NOMO-1 treated with DMSO at 0.1 percent for 48 hours (cell line): Measurements from ENCODE around the gene SNX19.

Experiments
- DNase-seq: peaks from one replicate; lab custom pipeline; 2025; ENCODE audit not compliant: unreplicated experiment; lab: John Stamatoyannopoulos, UW

Gene SNX19

DNA sequence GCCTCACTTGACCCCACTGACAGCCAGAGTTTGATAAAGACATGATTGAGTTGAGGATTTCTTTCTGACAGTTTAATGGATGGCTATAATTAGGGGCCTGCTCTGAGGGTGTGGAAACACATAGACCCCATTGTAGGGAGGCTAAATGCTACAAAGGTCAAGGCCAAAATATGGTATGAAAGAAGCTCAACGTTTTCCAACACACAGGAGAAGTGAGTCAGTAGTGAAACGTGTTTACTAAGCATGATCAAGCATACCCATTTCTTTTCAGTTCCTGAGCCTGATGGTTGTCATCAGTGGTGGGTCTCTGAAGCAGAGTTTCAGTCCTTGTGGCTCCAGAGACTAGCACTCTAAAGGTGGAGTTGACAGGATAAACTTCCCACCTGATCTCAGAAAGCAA, 69.7 kb downstream of the SNX19 start:
- no peak for DNase-seq

DNA sequence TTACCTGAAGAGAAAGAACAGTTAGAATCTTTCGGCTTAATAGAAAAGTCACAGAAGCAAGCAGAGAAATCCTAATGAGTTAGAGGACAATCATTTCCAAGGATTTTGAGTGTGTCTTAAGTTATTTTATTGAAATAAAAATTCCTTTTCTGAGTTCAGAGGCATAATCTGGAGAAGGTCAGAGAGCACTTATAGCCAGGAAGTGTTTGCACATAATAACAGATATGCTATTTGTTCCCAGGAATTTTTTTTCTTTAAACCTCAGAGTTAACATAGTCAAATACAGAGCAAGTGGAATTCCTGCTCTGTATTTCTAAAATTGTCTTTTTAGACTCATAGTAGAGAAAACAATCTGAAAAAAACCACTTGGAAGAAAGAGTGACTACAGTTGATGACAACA, 74.3 kb downstream of the SNX19 start:
- DNase-seq, result no peak

DNA sequence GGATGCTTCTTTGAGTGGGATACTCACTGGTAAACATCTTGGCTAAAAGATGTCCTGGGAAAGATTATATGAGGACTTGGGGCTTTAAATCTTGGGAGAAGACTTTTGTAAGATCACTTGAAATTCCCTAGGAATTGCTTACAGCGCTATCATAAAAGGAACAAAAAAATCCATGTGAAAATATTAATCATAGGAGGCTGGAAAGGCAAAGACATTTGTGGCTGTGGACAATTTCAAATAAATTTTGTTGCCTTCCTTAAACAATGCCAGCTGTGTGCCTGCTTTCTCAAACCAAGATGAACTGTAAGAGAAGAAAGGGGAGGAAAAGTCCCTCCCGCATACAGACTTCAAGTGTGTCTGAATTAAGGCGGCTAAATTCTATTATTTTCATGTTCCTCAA, 75.6 kb downstream of the SNX19 start:
- no peak for DNase-seq

DNA sequence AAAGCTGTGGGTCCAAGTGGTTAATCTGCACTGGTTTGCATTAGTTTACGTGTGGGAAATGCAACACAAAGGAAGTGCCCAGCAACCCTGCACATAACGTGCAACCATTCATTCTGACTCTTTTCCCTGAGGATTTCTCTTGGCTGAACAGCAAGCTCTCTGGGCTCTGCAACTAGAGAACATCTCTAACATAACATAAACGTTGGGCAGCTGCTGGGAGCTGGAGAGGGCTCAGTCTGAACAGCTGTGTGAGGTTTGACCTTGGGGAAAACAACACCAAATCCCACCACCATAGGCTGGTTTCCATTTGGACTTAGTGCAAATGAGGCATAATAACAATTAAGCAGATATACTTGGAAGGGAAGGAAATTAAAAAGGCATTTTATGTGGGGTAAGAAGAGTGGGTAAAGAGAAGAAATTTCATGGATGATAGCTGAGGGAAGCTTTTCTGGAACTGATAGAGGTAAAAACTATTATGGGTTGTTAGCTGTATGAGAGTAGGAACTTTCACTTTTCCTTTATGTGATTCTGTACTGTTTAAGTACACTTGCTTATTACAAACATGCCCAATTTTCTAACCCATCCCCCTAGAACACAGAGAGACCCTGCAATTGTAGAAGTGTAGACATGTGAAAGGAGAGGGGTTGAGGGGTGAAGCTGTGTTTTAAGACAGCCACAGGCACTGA, 76.2 kb downstream of the SNX19 start:
- DNase-seq, result no peak

DNA sequence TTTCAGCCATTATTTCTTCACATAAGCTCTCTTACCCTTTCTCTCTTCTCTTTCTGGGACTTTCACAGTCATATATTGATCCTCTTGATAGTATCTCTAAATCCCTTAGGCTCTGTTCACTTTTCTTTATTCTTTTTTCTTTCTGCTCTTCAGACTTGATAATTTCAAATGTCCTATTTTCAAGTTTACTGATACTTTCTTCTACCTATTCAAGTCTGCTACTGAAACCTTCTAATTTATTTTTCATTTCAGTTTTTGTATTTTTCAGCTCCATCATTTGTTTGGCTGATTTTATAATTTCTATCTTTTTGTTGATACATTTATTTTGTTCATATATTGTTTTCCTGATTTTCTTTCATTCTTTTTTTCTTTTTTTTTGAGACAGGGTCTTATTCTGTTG, 79.1 kb downstream of the SNX19 start:
- no peak for DNase-seq

DNA sequence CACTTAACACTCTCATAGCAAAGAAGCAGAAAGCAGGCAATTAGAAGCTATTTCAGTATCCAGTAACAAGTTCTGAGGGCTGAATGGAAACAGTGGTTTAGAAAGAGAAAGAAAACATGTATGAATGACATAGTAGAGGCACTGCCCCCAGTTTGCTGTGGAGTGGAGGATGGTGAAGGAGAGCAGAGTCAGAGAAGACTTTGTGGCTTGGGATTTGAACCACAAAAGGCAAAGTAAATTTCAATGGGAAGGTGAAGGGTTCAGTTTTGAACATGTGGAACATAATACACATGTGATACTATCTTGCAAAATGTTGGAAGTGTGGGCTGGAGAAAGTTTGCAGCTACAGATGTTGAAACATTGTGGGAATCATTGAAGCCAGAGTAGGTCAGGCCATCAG, 81.4 kb downstream of the SNX19 start:
- DNase-seq, result no peak

DNA sequence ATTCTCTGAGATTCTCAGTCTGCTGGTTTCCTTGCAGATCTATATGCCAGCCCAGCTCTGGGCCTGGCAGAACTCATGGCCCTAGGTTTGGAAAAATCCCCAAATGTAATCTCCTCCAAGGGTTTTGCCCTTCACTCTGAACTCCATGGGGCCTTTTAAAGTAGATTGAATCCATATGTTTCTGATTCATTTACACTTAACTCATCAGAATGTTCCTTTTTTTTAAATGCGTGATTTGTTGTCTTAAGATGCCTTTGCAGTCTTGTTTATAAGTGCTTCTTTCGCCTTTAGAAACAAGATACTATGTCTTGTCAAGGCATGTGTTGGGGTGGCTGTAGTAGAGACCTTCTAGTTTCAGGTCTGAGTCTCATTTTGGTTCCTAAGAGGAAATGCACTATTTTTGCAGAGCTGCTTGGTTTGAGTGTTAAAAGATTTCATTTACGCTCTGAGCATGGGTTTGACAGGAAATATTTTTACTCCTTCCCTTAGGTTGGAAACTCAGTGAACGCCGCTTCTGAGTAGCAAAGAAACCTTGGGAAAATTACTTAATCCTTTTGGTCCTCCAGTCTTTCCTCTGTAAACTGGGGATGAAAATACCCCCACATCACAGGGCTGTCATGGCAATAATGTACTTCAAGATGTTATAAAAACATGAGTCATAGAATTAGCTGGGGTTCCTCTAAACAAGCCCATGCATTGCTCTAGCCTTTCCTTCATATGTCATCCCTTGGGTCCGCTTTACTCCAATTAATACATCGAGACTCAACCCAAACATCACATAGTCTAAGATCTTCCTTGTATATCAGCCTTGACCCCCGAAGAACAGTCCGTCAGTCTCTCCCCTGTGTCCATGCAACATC, 83.5 kb downstream of the SNX19 start:
- no peak for DNase-seq

DNA sequence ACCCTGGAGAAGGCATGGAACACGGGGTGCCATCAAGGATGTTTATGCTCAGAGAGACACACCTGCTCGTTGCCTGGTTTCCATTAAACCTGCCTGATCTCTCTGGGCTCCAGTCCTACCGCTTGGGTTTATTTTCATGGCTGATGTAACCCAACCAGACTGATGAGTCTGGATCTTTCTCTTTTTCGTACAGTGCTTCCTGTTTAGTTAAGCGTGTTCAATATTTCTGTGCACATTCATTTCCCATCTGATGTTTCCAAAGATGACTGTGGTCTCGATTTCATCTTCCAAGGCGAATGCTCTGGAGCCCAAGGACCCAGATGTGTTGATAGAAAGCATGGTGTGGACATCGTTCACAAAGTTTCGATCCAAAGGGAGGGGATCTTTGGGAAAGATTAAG, 84.3 kb downstream of the SNX19 start:
- no peak for DNase-seq

DNA sequence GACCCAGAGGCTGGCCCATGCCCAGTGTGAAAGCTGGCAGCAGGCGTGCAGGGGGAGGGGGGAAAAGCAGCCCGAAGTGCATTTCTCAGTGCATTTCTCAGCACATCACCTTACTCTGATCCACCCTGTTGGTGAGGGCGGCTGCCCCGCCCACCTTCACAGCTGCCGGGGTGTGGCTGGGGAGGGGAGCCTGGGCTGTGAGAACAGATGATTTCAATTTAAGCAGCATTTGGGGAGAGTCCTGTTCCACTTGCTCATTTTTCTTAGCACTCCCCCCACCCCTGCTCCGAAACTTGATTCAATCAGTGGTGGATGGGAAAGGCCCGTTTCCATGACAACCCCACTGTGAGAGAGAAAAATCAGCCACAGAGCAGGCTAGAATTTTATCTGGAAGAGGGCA, 84.8 kb downstream of the SNX19 start:
- no peak for DNase-seq

DNA sequence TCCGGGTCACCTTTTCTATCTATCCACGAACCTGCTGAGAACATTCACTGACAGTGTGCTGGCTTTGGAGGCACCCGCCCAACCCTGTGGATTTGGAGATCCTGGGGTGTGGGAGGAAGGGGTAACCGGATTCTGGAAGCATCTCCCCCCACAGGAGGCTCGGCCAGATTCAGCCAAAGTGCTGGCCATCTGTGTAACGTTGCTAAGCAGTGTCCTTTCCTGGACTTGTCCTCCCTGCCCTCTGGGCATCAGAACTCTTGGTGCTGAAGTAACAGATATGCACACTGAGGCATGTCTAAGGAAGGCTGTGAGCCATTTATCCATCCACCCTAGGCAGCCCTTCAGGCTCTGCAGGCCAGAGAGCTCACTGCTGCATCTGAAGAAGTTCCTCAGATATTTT, 85.7 kb downstream of the SNX19 start:
- no peak for DNase-seq

DNA sequence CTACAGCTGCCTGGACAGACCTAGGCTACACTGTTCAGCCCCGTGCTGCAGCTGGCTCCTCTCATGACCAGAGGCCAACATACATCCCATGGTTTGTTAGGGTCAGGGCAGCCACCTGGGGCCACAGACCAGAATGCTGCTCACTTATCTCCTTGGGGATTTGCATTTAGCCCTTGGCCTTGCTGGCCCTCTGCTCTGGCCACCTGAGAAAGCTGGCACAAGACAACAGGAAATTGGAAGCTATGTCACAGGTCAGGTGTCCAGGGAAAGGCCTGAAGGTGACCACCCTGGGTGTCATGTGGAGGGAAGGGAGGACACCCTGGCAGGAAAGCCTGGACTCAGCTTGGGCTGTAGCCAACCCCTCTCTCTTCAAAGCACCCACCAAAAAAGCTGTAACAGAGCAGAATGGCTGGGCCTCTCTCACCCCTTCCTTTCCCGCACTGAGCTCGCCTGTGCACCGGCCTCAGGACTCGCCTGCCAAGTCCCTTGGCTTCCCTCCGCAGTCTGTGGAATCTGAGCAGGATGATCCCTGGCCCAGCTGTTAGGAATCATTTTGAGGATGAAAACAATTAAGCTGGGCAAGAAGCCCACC, 86.3 kb downstream of the SNX19 start:
- no peak for DNase-seq

DNA sequence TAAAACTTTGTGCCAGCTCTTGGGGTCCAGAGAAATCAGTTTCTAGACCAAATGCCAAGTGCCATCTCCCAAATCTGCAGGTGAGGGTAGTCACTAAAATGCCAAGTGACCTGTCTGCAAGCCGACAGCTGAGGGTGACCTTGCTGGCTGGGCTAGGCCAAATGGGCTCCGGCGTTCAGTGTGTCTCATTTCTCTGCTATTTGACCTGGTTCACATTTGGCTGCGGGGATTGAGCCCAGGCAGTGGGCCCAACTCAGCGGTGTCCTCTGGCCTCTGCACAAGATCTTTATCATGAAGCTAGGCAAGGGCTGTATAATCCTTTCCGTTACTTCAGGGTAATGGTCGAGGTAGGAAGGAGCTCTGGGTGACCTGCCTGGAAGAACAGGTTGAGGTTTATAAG, 87.5 kb downstream of the SNX19 start:
- no peak for DNase-seq

DNA sequence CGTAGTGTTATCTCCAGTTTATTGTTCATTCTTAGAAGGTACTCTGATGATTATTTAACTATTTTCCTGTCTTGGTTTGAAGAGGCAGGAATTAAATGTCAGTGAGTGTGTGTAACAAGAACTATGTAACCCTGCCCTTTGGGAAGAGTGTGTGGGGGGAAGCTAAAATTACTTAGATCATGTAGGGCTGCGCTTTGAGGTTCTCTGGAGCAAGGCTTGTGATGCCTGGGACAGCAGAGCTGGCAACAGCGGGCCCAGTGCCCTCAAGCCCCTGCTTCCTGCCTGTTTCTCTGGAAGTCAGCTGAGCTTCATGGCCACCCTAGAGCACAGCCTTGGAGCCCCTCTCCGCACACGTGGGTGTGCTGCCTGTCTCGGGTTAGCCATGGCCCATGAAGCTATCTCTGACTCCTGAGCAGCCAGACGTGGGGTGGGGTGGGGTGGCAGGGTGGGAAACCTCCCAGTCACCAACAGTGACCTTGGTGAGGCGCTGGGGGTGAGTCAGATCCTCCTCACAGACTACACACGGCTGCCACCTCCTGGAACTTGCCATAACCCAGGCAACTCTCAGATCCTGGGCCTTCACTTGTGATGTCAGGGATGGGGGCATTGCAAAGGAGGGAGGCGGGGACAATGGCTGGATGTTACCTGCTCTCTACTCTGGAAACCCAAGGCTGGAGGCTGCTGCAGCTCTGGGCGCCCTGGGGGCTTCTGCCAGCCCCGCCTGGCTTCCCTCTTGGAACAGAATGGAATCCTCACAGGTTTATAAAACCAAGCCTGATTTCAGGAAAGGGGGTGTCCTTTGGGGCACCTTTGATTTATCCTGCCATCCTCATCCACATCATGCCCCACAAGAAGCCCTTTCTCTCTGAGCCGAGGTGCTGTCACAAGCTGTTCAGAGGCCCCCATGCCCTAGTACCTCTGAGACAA, 88.6 kb downstream of the SNX19 start:
- DNase-seq, result no peak

DNA sequence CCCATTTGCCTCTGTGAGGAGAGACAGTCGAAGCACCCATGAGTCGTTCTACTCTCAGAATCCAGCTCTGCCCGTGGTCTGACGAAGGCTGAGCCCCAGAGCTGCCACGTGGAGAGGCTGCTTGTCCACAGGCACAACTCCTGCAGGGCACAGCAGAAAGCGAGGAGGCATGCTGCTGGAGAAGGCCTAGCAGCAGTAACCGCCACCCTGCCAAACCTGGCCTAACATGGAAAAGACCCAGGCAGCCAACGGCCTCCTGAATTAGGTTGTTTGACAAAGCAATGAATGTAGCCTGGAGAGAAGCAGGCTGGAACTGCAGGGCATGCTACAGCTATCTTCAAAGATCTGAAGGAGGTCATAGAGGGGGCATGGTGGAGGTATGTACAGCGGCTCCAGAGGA, 89.7 kb downstream of the SNX19 start:
- DNase-seq, result no peak

DNA sequence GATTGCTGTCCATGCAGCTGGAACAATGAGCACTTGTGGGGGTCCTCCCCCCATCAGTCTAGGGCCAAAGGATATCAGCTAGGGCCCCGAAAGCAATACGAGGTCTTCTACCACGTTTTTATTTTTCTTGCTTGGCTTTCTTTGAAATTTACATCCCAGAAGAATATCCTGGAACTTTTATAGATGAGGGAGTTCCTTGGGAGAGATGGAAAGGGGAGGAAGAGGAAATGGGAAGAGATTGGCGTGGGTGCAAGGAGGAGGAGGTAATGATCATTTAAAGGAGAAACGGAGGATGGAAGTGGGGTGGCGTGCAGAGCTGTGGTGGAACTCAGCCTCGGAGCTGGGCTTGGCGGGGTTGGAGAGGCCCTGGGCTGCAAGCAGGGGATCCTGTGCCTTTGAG, 90.3 kb downstream of the SNX19 start:
- DNase-seq, result no peak

DNA sequence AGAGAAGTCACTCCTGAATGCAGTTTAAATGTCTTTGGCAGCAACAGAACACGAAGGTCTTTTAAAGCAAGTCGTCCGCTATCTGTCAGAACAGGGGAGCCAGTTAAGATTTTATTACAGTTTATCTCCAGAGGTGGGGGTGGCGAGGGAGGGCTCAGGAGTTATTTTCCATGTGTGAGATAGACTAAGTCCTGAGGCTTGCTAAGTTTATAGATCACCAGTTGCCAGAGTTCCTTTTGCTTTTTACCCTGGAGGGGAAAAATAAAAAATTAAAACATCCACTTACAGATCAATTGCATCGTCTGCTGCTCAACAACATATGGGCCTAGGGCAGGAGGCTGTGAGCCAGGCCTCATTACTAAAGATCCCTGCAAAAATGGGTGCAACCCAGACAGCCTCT, 90.7 kb downstream of the SNX19 start:
- DNase-seq, result no peak
